Skeletal muscle cell (primary cell): ENCODE measurements around the gene PIRT.

ENCODE experiments used
- DNase-seq: peaks from one replicate; pipeline ENCODE4 v3.0.0-alpha.2; 2010; ENCODE audit warnings: low read depth
- H3K4me3 ChIP-seq: 2 replicates; pipeline ENCODE4 v1.5.1; 2011; ENCODE audit warnings: low read depth, mild to moderate bottlenecking, control low read depth, low read length, moderate library complexity

Gene PIRT

DNA sequence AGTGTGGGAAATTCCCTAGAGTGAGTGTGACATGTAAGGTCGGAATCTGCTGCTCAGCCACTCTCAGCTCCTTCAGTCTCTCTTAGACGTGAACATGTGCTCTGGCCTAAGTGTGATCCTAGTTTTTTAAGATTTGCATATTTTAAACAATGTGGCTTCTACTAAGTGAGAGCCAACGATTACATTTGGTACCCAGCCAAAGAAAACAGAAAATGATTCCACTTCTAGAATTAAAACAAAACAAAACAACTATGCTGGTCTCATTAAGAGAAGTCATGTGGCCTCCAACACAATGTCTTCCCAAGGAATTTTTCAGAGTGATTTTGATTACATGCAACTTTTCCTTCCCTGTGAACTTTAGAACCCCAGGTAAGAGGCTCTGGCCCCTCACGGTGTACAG lies 44.1 kb downstream of the PIRT start:
- H3K4me3 ChIP-seq = no peak overlapping the region
- no peak for DNase-seq

GRCh38 chr17:10793256-10793655 lies 44.6 kb downstream of the PIRT start:
- no peak for DNase-seq
- H3K4me3 ChIP-seq = no peak overlapping the region

GRCh38 chr17:10792151-10792550 lies 45.7 kb downstream of the PIRT start:
- H3K4me3 ChIP-seq = no peak overlapping the region
- DNase-seq = no peak

DNA sequence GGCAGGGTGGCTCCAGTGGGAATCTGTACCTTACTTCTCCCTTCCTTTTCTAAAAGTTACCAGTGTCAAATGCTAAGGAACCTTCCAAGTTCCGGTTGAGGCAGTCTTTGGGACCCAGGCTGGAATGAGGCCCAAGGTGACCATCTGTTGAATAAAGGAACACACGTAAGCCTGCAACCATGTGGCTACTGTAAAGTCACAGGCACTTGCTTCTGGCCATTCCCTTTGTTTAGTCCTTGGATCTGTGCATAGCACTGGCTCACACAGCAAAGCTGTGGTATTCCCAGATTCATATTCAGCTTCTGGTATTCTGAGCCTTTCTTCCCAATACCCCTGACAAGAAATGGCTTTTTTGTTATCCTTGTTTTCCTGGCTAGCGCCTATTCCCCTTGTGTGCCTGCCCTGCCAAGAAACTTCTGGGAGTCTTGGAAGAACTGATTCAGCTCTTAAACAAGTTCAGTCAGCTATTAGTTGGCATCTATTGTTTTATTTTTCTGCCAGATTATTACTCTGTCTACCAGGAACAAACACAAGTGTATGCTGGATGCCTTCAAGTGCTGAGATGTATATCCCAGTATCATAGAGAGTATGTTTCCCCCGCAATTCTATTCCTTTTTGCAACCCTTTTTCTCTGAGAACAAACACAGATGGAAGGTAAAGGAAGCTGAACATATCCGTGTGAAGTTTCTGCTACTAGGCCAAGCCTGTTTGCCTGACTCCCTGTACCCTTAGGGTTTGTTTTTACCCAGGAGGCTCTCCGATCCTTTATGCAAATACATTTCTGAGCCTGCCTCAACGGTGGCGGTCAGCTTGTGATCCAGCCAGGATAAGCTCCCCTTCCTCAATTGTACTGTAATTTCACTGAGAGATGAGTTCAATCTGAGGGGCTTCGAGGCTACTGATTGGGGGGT lies 47.1 kb downstream of the PIRT start:
- no peak for DNase-seq
- H3K4me3 ChIP-seq = no peak overlapping the region

GRCh38 chr17:10789694-10790271 lies 48.1 kb downstream of the PIRT start:
- no peak for DNase-seq
- no peak overlapping the region for H3K4me3 ChIP-seq

- H3K4me3 ChIP-seq = no peak overlapping the region
- no peak for DNase-seq
Observed at GRCh38 chr17:10787306-10788045, 50.4 kb downstream of the PIRT start.

GRCh38 chr17:10785295-10785694 lies 52.6 kb downstream of the PIRT start:
- no peak for DNase-seq
- H3K4me3 ChIP-seq = no peak overlapping the region

DNA sequence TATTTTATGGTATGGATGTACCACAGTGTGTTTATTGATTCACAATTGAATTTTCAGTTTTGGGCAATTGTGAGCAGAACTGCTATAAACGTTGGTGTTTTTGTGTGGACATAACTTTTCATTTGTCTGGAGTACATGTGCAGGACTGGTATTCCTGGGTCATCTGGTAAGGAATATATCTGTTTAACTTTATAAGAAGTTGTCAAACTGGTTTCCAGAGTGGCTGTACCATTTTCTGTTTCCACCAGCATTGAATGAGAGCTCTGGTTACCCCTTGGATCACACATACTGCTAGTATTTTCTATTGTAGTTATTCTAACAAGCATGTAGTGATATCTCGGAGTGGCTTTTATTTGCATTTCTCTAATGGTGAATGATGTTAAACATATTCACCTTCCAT lies 58.3 kb downstream of the PIRT start:
- H3K4me3 ChIP-seq = no peak overlapping the region
- DNase-seq = no peak

- DNase-seq = no peak
- H3K4me3 ChIP-seq = no peak overlapping the region
Observed at GRCh38 chr17:10777890-10778289, 60.0 kb downstream of the PIRT start.

DNA sequence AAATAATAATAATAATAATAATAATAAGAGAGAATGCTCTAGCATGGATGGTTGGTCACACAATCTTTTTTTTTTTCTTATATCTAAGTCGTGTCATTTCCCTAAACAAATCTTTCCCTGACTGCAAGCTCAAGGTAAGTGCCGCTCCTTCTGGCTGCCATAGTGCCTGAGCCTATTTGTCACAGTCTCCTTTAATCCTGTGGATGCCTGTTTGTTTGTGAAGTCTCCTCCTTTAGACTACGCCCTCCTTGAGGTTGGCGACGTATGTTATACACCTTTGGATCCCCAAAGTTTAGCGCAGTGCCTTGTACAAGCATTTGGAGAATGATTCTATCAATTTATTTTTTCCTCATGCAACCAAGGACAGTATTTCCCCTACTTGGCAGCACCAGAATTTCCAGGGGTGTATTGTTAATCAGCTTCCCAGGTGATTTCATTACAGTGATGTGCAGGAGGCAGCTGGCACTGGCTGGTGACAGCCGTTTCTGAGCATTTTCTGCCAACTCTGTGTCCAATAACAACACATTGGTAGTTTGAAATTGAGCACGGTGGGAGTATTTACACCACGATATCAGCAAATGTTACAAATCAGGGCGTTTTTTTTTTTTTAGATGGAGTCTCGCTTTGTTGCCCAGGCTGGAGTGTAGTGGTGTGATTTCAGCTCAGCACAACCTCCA lies 60.6 kb downstream of the PIRT start:
- no peak for DNase-seq
- no peak overlapping the region for H3K4me3 ChIP-seq

GRCh38 chr17:10776381-10776780 lies 61.5 kb downstream of the PIRT start:
- DNase-seq = no peak
- H3K4me3 ChIP-seq = no peak overlapping the region

GRCh38 chr17:10775740-10776356 lies 62.0 kb downstream of the PIRT start:
- no peak for DNase-seq
- no peak overlapping the region for H3K4me3 ChIP-seq

DNA sequence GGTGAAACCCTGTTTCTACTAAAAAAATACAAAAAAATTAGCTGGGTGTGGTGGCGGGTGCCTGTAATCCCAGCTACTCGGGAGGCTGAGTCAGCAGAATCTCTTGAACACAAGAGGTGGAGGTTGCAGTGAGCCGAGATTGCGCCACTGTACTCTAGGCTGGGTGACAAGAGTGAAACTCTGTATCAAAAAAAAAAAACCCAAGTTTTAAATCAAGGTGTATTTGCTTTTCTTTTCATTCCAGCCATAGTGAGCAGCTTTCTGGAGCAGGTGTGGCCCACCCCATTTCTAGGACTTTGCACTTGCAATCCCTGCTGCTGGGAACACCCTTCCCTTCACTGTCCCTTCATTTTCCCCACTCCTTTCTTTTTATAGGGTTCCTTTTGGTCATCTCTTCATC lies 62.8 kb downstream of the PIRT start:
- no peak for DNase-seq

GRCh38 chr17:10773391-10773790 lies 64.5 kb downstream of the PIRT start:
- DNase-seq = no peak
- H3K4me3 ChIP-seq = no peak overlapping the region

More for the DNA sequence above, 62.8 kb downstream of the PIRT start:
- H3K4me3 ChIP-seq = no peak overlapping the region
